Suppressor macrophage treated with lipopolysaccharide for 1 hour (primary cell): ENCODE results near the gene PTBP2.

Source experiments
- DNase-seq, 3 donors: peaks; one replicate each; pipeline ENCODE4 v3.0.0-alpha.2; 2020 to 2022

Gene PTBP2

GRCh38 chr1:96721416-96722160 is at the start of gene PTBP2:
Gene PTBP2, plus strand, starts transcription at chr1:96721784. Its CDS starts 81 bp downstream, at chr1:96721865.
- peak; percentile 85 to 94 (median 92) for DNase-seq

GRCh38 chr1:96674915-96675314 is 46.7 kb upstream of the PTBP2 start:
- no peak for DNase-seq

DNA sequence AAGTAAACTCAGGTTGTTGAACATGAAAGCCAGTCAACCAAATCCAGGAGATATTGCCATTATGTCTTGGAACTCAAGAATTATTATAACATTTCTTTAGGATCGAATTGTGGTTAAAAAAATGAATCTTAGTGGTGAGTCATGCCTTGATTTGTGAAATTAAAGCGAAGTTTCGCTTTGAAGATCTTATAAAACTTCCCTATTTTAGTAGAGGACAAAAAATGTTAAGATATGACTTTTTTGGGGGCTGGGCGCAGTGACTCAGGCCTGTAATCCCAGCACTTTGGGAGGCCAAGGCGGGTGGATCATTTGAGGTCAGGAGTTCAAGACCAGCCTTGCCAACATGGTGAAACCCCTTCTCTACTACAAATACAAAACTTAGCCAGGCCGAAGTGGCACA is 39.5 kb upstream of the PTBP2 start:
- DNase-seq, result peak in 2 of 3 donors; percentile 1 to 80

- DNase-seq, result peak in 1 of 3 donors; percentile 37
Observed at GRCh38 chr1:96683931-96684330, 37.7 kb upstream of the PTBP2 start.

DNA sequence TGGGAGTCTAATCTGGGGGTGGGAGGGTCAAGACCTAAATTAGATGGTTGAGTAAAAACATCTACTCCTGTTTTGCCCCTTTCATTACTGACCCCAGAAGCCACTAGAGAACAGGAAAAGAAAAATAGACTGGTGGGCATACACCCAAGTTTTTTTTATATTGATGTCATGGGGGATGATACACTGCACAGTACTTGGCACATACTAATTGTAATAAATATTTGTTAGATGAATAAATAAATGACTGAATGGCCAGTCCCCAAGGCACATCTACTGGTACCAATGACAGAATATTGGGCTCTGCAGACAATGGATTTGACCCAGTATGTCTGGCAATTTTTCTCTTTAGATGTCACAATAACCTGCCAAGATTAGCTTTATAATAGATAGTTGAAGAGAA is 36.8 kb upstream of the PTBP2 start:
- DNase-seq, result no peak

DNA sequence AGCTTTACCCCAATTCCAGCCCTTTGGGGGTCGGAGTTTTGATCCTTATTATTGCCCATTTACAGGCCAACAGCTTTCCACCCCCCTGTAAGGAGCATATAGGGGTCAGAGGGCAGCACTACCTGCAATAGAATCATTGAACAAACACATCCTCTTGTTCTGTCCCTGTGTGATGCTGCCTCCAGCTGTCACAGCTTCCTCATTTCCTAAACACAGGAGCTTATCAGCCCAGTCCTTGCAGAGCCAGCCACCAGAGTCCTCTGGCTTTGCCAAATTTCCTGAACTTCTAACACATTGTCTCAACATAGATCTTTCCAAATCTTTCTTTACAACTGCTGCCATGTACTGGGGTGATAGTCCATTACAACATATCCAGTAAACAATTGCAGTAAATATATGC is 32.8 kb upstream of the PTBP2 start:
- no peak for DNase-seq

GRCh38 chr1:96695954-96696353 is 25.6 kb upstream of the PTBP2 start:
- DNase-seq, result no peak

DNA sequence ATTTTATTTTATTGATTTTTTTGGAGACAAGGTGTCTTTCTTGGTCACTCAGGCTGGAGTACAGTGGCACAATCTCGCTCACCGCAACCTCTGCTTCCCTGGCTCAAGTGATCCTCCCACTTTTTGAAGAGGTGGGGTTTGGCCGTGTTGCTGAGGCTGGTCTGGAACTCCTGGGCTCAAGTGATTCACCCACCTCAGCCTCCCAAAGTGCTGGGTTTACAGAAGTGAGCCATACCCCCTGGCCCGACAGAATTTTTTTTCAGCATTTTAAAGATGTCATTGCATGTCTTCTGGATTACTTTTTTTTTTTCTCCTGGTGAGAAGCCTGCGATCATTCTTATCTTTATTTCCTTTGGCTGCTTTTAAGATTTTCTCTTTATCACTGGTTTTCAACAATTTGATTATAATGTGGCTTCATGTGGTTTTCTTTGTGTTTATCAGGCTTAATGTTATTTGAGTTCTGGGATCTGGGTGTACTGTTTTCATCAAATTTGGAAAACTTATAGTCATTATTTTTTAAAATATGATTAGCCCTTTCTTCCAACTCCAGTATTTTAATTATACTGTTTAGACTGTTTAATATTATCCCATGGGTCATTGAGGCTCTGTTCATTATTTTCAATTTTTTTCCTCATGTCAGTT is 23.1 kb upstream of the PTBP2 start:
- DNase-seq, result no peak

- DNase-seq, result no peak
Observed at GRCh38 chr1:96703186-96703585, 18.4 kb upstream of the PTBP2 start.

DNA sequence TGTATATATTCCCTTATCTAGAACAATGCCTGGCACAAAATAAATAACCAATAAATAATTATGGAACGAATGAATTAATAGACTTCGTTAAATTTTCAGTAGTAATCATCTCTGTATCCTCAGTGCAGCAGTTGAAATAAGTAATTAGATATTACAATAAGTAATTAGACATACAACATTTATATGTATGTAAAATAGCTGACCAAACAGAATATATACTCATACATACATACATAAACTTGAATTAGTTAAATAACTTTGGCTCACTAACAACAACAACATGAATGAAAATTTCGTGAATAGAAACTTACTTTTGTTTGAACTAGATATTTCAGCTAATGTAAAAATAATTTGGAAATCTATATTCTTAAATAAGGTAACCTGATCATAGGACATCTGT is 14.6 kb upstream of the PTBP2 start:
- no peak for DNase-seq

- DNase-seq, result no peak
Observed at GRCh38 chr1:96708482-96708881, 13.1 kb upstream of the PTBP2 start.

DNA sequence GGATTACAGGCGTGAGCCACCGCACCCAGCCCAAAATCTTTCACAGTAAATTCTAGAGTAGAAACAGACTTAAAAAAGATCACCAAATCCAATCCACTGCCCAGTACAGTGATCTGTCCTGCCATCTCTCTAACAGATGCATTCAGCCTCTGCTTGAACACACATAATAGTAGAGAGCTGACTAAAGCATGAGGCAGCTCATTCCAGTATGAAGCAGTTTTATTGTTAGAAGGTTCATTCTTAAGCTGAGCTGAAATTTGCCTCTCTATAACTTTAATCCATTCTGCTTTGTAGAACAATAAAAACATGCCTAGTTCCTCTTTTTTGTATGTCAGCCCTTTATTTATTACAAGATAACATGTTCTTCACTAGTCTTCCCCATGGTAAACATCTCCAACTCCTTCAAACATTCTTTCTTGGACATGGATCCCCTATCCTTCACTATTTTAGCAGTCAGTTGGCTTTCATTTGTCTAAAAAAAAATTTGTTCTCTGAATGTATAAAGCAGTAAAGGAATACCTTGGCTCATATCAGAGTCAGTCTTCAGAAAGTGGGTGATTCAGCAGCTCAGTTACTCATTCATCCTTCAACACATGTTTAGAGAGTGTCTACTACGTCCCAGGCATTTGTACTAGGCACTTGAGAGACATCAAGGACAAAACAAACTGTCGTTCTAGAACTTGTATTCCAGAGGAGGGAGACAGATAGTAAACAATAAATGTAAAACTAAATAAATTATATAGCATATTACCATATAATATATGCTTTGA is 10.7 kb upstream of the PTBP2 start:
- DNase-seq, result no peak

- no peak for DNase-seq
Observed at GRCh38 chr1:96713649-96714048, 7.9 kb upstream of the PTBP2 start.

DNA sequence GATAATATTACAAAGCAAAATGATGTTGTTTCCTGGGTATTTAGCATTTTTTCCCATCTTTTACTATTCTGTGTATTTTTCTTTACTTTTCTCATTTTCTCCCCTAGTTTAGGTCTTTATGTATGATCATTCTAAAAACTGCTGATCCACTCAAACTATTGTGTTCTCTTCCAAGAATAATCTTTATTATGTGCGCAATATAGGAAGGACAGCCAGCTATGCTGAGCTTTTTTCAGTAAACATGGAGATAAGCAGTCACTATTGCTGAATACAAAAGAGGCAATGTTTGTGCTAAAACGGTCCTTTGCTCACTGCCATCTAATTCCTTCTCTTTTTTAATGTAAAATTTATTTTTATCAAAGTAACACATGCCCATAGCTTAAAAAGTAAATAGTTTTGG is 6.7 kb upstream of the PTBP2 start:
- DNase-seq, result no peak

DNA sequence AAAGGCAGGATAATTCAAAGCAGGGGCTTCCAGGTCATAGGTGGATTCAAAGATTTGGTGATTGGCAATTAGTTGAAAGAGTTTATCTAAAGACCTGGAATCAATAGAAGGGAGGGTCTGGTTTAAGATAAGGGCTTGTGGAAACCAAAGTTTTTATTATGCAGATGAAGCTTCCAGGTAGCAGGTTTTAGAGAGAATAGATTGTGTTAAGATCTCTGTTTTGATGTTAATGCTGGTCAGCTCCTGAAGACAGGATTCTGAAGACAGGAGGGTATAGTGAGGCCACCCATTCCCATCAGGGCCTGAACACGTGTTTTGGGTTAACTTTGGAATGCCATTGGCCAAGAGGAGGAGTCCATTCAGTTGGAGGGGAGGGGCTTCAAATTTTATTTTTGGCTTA is 6.1 kb upstream of the PTBP2 start:
- DNase-seq, result no peak

DNA sequence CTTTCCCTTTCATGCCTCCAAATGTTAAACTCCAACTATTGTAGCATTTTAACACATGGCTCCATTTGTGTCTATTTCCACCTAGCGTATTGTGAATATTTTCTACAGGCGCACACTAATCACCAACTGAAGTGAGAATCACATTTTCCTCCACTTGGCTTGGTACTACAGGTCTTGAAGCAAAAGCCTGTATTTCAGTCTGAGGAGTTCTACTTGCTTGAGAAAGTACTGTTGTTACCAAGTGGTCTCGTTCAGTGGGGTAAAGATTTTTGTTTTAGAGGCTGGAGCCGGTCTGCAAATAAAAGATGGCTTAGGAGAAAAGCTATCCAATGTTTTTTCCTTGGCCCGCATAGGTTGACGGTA is 550 bp upstream of the PTBP2 start:
- DNase-seq, result no peak

- DNase-seq, result peak; percentile 28 to 67 (median 46)
Observed at GRCh38 chr1:96722161-96722922, 758 bp downstream of the PTBP2 start.

DNA sequence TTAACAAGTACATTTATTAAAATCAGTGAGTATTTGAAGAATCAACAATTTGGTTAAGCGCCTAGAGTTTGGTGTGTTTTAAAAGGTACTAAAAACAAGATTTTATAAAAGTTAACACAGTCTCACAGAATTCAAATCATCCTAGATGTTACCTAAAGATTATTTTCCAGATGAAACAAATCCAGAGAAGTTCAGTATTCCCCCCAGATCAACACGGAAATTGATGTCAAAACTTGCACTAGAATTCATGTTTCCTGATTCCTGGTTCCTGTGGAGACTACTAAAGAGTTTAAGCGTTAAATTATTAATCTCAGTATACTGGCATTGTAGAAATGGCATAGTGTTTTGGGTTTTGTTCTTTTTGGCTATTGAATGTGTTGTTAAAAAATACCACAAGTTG is 1.4 kb downstream of the PTBP2 start:
- DNase-seq, result no peak

DNA sequence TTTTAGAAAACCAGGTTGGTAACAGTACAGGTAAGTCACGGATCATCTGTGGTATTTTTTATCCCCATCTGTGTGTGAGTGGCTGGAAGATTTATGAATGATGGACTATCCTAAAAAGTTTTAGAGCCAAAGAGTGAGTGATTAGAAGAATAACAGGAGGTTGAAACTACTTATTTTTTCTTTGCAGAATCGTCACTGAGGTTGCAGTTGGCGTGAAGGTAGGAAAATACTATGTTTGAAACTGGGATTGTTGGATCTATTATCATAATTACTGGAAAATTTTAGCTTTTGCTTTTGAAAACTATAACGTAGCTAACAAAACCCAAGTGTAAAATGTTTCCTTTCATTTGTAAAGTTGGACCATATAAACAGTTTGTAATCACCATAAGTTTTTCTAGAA is 1.8 kb downstream of the PTBP2 start:
- no peak for DNase-seq

DNA sequence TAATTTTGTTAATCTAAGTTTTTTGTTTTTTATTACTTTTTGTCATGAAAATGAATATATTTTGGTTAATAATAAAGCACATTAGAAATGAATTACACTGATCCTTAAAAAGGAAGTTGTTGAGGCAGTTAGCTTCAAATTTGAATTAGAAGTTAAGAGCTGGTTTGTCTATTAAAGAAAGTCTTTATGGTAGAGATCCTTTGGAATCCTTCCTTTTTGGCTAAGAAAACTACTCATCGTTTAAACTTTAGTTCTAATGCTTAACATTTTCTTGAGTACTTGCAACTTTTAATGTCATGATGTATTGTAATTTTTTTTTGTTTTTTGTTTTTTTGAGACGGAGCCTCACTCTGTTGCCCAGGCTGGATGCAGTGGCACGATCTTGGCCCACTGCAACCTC is 2.4 kb downstream of the PTBP2 start:
- DNase-seq, result no peak

GRCh38 chr1:96727860-96728259 is 6.3 kb downstream of the PTBP2 start:
- DNase-seq, result no peak

DNA sequence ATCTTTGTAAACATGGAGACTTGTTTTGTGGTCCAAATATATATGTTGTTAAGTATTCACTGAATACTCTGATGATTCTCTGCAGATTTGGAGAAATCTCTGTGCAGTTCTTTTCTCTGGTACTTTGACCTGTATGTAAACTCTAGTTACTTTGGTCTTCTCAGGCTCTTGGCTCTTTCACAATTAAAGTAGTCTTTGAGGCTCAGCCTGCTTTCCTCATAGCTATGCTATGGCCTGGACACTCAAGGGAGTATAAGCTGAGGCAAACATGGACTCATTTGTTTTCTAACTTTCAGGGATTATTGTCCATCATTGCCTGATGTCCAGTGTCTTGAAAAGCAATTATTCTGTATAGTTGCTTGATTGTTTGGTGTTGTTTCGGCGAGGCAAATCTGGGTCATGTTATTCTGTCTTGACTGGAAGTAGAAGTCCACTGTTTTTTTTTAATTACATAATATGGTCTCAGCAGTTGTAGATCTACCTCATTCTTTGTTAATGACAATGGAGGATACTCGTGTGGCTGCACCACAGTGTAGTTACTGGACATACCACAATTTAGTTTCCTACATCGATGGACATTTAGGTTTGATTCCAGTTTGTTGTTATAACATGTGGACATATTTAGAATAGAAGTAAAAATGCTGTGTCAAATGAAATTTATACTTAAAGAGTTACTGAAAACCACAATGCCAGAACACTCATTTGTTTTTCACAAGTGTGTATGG is 9.2 kb downstream of the PTBP2 start:
- DNase-seq, result no peak

DNA sequence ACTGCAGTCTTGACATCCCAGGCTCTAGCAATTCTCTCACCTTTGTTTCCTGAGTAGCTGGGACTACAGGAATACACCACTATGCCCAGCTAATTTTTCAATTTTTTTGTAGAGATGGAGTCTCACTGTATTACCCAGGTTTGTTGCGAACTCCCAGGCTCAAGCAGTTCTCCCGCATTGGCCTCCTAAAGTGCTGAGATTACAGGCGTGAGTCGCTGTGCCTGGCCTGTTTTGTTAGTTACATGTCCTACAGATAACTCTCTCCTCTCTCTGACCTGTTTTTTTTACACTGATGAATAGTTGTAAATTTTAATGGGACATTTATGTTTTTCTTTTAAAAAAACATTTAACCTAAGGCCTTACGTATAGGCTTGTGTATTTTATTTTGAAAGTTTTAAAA is 19.8 kb downstream of the PTBP2 start:
- DNase-seq, result no peak
